SH-SY5Y (cell line): ENCODE data around the gene ROBO1.

Experiments used
- GATA2 ChIP-seq: IDR thresholded peaks from 2 replicates; pipeline ENCODE4 v1.6.1; 2011; ENCODE audit warnings: mild to moderate bottlenecking, low read depth, low read length
- GATA3 ChIP-seq: IDR thresholded peaks from 2 replicates; pipeline ENCODE4 v1.6.1; 2011; ENCODE audit warnings: low read depth, mild to moderate bottlenecking, low read length, moderate library complexity

Gene ROBO1

DNA sequence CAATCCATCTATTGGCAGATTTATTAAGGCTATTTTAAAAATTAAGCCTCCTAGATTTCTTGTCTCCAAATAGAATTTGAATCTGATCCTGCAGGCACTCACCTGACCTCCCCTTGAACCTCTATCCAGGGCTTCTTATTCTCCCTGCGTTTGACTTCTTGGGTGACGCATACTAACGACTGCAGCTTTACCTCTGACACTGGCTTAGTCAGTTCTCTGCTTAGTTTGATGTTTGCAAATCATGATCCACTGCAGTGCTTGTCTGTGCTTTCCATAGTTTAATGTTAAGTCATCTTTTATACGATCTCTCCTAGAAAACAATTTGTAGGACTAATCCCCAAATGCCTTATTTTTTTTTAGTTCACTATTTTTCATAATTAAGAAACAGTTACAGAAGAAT is 233.1 kb downstream of the ROBO1 start:
- no peak for TF ChIP-seq GATA2
- TF ChIP-seq GATA3: no peak

DNA sequence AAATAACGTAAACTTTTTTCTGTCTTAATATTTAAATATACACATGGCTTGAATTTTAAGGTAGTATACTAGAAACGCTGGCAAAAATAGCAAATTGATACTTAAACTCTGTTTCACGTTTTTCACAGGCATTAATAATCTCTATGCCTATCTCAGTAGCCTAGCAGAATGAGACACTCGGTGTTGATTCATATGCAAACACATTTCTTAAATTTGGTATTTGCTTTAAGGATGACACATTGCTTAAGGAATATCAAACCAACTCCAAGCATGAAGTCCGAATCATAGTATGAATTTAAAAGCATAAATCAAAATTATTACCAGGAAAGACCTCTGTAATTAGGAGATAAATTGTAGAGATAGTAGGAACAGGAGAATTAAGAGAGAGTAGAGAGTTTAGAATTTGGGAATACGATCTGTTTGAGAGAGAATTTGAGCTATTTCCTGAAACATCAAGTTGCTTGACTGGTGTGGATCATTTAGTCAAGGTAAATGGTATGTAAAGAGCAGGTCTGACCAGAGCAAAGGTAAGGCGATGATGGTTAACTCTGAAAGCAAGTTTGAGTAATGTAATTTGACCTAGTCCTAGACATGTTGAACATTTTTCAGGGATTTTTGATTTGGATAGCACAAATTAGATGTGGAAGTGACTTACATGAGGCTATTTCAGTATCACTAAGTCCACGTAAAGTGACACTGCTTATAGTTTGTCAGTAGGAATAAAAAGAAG is 236.1 kb downstream of the ROBO1 start:
- no peak for TF ChIP-seq GATA2
- TF ChIP-seq GATA3: no peak

DNA sequence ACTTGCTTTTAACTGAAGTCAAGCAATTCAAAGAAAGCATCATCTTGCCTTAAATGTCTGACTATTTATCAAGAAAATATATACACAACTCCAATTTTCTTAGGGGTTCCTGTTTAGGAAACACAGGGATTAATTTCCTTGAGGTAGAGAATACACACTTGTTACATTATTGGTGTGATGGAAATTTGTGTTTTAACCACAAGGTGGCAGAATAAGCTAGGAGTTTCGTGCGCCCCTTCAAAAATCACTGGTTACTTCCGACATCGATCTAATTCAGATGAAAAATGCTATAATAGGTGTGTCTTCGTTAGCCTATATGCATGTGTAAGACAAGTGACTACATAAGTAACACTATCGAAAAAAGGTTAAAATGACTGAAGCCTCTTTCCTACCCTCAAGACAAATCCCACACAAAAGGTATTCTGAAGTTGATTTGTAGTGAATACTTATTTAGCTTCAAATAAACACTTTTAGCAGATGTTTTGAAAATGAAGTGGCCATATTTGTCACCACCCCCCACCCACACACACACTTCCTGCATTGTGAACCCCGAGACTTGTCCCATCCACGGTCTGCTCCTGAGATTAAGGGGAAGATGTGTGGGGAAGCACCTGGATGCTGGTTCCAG is 246.5 kb downstream of the ROBO1 start:
- no peak for TF ChIP-seq GATA2
- no peak for TF ChIP-seq GATA3

DNA sequence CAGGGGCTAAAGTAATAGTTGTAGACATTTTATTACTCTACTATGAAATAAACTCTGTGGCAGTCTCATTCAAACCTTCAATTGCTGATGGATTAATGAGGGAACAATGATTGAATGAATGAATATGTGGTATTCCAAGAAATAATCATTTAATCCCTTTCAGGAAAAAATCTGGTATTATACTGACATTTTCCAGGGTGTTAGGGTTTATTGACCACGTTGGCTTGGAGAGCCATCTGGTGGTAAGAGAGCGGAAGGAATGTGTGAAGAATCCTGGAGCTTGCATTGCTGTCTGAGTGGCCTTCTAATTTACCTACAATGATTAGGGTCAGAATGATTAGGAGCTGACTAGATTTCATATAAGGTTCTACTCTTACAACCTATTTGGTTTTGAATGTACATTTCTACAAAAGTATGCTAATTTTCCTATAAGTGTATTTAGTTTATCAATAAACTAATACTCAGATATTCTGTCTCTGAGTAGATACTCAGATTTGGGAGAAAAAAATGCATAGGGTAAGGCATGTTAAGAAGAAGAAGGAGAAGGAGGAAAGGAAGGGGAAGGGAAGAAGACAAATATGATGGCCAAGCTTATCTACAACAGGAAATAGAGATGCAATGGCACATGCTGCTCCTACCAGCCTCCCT is 249.9 kb downstream of the ROBO1 start:
- TF ChIP-seq GATA2: no peak

DNA sequence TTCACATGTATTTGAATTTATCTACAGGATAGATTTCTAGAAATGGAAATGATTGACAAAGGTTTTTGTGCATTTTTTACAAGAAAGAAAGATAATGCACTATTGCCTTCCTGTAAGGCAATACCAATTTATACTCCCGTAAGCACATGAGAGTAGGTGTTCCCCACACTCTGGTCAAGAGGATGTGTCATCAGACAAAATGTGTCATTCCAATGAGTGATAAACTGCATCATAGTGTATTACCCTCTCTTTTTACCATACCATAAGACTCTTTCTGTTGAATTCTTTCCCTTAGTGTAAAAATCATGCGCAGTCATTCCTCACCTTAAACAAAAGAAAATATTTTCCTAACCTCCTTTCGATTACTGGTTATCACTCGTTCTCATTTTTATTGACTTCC is 251.0 kb downstream of the ROBO1 start:
- no peak for TF ChIP-seq GATA3
- TF ChIP-seq GATA2: no peak

DNA sequence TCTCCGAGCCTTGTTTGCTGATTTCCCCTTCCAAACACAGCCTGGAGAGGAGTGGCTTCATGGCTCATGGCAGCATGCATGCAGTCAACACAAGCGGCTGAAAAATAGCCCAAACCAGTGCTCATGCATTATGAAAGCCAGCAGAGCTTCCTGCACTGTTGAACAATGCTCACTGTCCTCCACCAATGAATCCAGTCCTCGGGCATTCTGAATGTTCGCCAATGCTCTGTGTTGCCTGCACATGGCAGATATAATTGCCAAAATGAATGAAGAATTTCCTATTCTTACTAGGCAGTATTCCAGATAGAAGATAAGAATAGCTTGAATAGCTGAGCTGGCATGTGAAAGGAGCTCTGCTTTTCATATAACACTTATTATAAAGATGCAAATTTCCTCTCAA is 252.7 kb downstream of the ROBO1 start:
- TF ChIP-seq GATA2: peak; percentile 81
- TF ChIP-seq GATA3: peak; percentile 59; the same call in 1 of the 2 replicates

DNA sequence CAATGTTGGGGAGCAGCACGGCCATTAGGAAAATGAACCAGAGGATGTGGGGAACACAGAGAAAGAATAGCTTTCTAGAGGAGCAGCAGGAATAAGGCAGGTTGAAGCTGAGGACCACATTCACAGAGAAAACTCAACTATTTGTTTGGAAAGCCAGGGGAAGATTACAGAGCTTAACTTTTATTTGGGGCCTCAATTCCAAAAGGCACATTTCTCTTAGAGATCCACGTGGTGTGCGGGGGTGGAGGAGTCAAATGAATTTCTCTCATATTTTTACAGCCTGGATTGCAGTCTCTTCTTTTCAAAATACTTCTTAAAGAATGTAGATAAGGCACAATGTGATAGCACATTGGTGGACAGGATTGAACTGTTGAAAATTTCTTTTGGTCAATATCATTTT is 253.7 kb downstream of the ROBO1 start:
- no peak for TF ChIP-seq GATA3

DNA sequence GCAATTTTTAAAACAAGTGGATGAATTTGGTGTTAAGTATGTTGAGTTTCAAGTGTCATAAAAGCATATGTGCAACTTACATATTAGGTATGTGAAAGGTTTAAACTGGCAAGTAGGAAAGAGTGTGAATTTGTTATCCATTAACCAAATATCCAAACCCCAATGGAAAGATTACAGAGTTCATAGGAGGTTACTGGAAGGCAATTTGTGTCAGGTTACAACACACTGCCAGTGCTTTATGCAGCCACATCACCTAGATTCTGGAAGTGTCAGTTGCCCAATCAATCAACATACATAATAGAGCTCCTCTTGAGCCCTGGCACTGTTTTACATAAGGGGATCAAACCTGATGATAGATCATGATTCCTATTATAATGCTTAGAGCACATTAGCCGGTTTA is 261.0 kb downstream of the ROBO1 start:
- TF ChIP-seq GATA2 (no peak), GATA3 (no peak)

DNA sequence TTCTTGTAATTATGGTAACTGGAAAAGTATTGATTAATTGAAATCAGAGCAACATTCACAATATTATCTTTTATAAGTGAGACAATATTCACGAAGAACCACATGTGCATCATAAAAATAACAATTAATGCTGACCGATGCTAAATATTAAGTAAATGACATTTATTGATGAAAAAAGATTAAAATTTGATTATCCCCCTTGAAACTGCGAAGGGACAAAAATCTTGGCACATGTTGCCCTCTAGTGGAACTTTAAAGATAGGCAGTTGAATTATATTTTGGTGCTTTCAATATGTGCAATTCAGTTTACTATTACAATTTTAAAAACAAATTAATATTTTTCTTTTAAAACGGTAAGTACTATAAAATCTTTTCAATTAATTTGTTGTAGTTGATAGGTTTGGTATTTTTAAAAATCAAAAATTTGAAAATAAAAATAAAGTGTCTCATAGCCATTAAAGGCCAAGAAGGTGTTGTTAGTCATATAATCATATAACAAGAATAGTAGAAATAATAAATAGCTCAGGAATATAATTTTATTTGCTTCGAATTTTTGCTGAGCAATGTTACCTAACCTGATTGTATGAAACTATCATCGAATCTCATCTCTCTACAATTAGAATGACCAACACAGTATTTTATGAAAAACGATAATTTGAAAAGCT is 270.2 kb downstream of the ROBO1 start:
- no peak for TF ChIP-seq GATA2
- TF ChIP-seq GATA3: no peak

DNA sequence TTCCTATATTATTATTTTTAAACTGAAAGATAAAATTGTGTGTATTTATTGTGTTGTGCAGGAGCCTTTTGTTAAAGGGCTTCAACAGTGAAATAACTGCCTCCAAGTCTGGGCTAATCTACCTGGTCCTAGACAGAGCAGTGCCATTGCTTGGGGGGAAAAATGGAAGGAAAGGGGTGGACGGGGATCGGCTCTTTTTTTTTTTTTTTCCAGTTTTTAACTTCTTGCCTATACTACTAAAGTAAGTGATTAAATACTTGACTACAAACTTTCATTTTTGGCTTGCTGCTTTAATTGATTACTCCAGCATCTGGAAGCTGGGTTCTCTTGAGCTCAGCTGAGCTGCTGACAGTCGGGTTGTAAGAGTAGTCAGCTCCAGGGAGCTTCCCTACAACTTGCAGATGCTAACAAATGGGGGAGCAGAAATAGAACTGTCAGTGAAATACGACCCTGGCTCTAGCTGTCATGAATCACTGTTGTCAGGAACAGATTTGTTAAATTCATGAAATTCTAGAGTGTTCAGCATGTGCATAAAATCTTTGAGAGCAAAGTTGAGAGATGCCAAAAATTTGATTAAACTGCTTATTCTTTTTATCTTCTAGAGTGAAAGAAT is 276.7 kb downstream of the ROBO1 start:
- TF ChIP-seq GATA3 (no peak), GATA2 (no peak)

DNA sequence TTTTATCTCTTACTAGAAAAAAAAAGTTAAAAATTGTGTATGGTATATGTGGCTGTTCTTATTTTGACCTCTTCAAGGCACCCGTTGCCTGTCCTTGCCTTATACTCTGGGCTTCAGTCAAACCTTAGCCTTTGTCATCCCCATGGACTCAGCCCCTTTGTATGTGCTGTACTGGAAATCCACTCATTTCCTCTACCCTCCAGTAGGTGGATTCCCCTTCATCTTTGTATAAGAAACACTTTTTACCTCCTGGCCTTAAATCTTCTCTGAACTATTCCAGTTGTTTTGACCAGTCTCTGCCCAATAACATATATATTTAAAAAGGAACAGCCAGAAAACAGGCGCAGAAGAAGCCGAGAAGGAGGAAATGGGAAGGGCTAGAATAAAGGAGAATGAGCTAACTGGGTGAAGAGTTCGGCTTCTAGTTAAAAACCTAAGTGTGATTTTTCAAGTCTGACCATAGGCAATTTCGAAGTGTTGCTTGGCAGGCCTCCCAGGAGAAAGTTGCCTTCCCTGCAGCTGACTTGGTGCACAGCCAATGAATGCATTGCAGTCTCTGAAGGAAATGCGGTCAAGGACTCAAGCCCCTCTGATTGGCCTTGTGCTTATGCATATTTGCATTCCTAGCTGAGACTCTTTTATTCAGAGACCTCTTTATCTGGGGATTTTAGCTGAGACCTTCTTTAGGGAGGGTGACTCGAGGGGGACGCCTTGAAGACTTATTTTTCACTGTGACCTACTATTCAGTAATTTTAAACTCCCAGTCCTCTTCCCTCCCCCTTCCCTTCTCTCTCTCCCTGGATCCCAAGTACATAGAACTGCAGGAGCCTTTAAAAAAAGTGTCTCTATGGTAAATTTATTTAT is 277.4 kb downstream of the ROBO1 start:
- no peak for TF ChIP-seq GATA2
- no peak for TF ChIP-seq GATA3

DNA sequence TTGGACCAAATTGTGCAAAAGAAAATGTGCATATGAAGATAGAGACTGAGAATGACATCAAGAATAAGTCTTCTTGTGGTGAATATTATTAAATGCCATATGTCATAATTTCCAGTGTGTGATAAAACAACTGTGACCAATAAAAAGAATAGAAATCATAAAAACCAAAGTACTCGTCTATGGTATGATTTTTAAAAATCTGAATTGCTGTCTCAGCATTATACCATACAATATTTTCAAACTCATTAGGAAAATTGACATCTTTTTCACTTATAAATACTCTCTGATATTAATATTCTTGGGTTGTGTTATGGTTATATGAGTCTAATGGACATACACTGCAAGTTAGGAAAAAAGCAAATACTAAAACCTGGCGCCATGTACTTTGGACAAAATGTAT is 279.4 kb downstream of the ROBO1 start:
- TF ChIP-seq GATA2 (no peak), GATA3 (no peak)

DNA sequence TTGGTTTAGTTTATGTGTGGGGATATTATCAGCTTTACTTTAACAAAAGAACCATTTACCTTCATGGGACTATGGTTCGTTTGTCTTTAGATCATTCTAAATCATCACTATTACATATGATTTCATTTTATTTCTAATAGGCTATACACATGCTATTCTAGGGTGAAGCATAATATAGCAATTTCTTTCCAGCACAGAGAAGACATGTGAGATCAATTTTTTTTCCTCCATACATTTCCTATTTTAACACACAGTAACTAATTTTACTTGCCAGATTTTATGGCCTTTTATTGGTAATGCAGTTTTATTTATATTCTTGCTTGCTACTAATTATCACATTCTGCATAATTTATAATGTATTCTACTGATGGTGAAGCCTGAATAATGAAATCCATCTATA is 287.1 kb downstream of the ROBO1 start:
- no peak for TF ChIP-seq GATA3
- no peak for TF ChIP-seq GATA2
